GM18861 (cell line): Measurements from ENCODE around the gene TBC1D16.

Experiments used
- ATAC-seq: cut with Tn5 transposase; IDR thresholded peaks from one replicate; pipeline ENCODE4 v1.9.1; 2021; ENCODE audit not compliant: unreplicated experiment

TBC1D16 gene

GRCh38 chr17:79916991-79917901 is 118.4 kb downstream of the TBC1D16 start:
- ATAC-seq = no peak

DNA sequence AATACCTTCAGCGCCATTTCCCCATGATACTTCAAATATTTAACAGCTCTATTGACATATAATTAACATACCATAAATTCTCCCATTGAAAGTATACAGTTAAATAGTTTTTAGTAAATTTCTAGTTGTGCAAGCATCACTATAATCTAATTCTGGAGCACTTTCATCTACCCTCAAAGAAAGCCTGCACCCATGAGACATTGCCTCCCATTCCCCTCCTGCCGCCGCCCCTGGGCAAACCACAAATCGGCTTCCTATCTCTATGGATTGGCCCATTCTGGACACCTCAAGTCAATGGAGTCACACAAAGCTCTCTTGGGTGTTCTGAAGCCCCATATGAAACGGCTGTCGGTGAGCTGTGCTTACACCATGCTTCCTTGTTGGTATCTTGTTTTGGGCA is 119.2 kb downstream of the TBC1D16 start:
- ATAC-seq = no peak

- no peak for ATAC-seq
Measured at GRCh38 chr17:79915850-79916430, 119.7 kb downstream of the TBC1D16 start.

- ATAC-seq = no peak
Measured at GRCh38 chr17:79914813-79915740, 120.6 kb downstream of the TBC1D16 start.

DNA sequence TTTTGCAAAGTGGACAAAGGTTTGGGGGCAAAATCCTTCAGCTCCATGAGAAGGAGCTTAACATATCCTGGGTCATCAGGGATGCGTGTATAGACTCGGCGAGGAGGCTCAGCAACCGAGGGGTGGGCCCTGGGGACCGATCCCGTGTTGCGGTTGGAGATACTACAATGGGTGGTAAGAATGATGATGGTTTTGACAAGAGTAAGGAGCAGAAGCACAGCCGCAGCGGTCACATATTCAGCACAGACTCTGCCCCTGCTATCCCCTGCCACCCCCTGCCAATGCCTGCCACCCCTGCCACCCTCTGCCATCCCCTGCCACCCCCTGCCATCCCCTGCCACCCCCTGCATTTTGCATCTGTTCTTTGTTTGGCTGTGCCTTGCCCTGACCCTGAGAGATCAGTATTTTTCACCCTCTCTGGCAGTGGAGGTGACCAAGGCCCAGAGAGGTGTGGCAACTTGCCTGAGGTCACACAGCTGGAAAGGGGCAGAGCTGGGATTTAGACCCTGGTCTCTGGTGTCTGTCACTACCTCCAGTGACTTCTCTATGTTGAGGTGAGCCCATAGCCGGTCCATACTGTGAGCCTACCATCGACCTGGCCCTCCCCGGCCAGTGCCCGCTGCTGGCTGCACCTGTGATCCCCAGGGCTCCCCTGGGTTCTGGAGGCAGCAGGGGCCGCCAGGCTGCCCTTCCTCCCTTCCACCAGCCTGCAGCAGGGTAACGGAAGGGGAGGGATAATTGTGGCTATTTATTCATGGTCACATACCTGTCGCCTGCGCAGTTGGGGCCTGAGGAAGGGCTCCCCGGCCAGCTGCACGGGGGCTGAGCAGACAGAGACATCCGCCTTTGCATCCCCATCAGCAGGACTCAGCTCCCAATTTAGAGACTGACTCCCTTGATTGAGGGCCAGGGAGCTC is 121.5 kb downstream of the TBC1D16 start:
- ATAC-seq = no peak

DNA sequence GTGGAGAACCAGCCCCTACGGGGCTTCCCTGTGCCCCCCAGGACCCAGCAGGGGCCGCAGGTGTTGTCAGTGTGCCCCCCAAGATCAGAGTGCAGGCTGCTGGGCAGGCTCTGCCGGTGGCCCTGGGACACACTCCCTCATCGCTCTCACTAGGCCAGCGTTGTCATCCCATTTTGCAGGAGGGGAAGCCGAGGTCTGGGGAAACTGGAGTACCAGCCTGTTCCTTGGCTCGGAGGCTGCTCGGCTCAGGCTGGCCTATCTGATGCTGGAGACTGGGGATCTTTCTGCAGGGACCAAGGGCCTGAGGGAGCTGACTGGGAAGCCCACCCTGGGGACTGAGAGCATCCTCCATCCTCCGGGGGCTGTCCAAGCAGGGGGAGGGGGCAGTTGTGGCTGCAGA is 122.2 kb downstream of the TBC1D16 start:
- no peak for ATAC-seq

GRCh38 chr17:79912552-79913330 is 122.9 kb downstream of the TBC1D16 start:
- no peak for ATAC-seq

DNA sequence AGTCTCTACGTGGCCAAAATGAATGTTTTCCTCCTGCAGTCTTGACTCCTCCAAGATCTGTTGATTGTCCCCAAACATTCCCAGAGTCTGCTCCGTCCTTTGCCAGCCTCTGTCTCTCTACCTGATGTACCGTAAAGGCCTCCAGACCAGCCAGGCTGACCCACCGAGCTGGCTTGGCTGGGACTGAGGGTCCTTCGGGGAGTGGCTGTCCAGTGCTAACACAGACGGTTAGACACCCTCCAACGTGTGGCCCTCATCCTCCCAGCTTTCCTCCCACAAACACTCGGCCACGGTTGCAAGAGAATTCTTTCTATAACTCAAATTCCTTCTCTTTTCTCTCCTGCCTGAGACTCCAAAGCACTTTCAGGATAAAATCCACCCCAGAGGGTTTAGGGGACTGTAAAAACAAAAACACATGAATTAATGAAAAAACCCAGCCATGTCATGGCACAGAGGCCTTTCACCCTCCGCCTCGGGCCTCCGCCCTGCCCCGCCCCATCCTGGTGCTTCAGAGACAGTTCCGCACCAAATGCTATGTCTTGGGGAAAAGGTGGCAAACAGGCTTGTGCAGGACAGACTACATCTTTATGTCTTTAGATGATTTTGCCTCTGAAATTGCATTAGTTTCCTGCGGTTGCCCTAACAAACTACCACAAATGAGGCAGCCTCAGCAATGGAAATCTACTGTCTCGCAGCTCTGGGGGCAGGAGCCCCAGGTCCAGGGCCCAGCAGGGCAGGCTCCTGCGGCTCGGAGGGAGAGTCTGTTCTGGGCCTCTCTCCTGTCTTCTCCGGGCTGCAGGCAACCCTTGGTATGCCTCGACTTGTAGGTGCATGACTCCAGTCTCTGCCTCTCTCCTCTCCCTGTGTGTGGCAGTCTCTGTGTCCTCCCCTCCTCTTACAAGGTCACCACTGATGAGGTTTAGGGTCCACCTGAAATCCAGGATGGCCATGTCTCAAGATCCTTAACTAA is 124.0 kb downstream of the TBC1D16 start:
- no peak for ATAC-seq

DNA sequence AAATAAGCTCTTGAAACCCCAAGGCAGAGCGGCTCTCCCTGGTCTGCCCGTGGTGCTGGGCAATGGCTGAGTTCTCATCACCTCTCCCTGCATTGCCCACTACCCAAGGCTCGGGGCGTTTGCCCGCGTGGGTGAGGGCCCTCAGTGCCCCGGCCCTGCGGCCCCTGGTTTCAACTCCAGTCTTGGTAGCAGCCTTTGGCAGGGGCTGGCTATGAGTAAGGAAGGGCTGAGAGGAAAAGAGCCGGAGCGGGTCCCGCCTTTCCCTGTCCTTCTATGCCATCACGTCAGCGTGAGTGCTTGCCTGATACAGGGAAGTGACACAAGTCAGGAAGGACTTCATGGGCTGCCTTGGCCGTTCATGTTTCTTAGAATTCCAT is 124.7 kb downstream of the TBC1D16 start:
- ATAC-seq = no peak

DNA sequence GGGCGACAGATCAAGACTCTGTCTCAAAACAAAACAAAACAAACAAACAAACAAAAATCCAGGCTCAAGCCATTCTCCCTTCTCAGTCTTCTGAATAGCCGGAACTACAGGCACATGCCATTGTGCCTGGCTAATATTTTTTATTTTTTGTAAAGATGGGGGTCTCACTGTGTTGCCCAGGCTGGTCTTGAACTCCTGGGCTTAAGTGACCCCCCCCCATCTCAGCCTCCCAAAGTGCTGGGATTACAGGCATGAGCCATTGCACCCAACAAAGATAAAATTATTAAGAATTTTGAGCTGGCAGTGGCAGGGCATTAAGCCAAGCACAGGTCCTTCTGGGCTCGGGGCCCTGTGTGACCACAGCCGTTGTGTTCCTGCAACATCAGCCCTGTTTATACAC is 126.6 kb downstream of the TBC1D16 start:
- ATAC-seq = no peak

DNA sequence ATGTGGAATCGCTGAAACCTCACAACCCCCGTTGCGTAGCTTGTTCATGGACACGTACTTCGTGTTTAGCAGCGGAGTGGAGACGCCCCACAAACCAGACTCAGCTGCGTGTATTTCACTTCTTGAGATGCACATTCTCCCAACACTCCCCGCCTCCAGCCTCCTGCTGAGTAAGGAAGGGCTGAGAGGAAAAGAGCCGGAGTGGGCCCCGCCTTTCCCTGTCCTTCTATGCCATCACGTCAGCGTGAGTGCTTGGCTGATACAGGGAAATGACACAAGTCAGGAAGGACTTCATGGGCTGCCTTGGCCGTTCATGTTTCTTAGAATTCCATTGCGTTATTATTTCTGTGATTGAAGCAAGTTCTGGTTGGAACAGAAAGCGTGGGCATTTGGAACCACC is 127.8 kb downstream of the TBC1D16 start:
- ATAC-seq = no peak

DNA sequence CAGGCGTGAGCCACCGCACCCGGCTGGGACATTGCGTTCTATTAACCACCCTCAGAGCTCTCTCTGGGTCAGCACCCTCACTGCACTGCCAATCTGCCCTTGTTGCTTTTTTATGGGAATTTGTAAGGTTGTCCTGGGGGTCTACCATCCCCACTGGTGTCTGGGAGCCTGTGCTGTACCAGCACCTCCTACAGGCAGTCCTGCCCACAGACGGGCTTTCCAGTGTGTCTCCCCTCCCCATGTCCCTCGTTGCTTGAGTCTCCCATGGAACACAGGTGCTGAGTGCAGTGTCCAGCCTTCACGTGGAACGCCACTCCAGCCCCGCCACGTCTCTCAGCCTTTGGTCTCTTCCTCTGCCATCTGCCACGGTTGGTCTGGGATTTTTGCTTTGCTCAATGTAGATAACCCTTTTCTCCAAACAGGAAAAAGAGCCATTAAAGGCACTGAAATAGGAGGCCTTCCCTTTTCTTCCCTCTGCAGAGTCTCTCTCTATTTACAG is 128.4 kb downstream of the TBC1D16 start:
- ATAC-seq = no peak

- no peak for ATAC-seq
Measured at GRCh38 chr17:79905832-79906231, 129.8 kb downstream of the TBC1D16 start.

DNA sequence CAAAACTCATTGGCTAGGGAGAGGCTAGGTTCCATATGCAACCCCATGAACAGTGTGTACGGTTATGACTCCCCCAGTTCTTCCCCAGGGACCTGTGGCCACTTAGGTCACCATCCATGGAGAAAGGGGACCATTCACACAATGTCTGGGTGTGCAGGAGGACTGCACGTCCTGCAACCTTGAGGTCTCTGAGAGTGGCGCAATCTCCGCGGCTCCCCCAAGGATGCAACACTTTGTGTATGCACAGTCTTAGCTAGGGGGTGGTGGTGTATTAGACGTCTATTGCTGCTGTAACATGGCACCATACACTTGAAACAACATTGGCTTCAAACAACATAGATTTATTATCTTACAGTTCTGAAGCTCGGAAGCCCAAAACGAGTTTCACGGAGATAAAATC is 130.8 kb downstream of the TBC1D16 start:
- no peak for ATAC-seq

- ATAC-seq = no peak
Measured at GRCh38 chr17:79902146-79902791, 133.4 kb downstream of the TBC1D16 start.

GRCh38 chr17:79901131-79901530 is 134.5 kb downstream of the TBC1D16 start:
- no peak for ATAC-seq

- no peak for ATAC-seq
Measured at GRCh38 chr17:79899584-79899983, 136.1 kb downstream of the TBC1D16 start.
